Muscle of back (tissue), 13 donors: ENCODE results near the gene RIMBP2. TPM values are rescaled to one million over a fixed set of nuclear protein-coding genes. Genes with fewer than 3 reads are reported as not detected.
"Not testable (repeated sequence)": the region's sequence is repeated elsewhere in the genome, so short reads cannot be mapped to it uniquely, and the experiment has no call there.

Experiments
- DNase-seq, 3 donors: peaks; one replicate each; pipeline versions ENCODE4 v3.0.0 to v3.0.0-alpha.2; 2013
- long read RNA-seq, 9 donors: transcript quantifications; one replicate each; lab custom pipeline, GENCODE V29; 2026
- polyA plus RNA-seq, 10 donors: library from polyadenylated mRNA; unstranded; fragments of 120-200 nt; gene quantifications; one replicate each; pipeline ENCODE4 v1.2.1, GENCODE V29; 2013; ENCODE audit not compliant: insufficient read length in 10 of 10

The RIMBP2 gene, protein sequence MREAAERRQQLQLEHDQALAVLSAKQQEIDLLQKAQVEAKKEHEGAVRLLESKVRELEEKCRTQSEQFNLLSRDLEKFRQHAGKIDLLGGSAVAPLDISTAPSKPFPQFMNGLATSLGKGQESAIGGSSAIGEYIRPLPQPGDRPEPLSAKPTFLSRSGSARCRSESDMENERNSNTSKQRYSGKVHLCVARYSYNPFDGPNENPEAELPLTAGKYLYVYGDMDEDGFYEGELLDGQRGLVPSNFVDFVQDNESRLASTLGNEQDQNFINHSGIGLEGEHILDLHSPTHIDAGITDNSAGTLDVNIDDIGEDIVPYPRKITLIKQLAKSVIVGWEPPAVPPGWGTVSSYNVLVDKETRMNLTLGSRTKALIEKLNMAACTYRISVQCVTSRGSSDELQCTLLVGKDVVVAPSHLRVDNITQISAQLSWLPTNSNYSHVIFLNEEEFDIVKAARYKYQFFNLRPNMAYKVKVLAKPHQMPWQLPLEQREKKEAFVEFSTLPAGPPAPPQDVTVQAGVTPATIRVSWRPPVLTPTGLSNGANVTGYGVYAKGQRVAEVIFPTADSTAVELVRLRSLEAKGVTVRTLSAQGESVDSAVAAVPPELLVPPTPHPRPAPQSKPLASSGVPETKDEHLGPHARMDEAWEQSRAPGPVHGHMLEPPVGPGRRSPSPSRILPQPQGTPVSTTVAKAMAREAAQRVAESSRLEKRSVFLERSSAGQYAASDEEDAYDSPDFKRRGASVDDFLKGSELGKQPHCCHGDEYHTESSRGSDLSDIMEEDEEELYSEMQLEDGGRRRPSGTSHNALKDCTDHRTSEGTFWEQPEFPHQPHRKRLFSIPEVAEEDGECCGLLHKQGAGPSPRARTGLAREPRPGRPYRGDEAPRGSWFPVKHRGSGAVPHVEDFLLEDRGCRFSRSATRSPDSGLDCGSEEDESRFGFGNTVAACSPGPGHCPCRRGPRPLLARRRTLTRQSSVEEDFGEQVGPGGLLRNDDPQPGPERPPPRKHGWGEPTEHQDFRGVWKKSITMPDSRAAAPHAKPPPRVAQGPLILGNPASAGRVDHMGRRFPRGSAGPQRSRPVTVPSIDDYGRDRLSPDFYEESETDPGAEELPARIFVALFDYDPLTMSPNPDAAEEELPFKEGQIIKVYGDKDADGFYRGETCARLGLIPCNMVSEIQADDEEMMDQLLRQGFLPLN (N-terminal part only)
- polyA plus RNA-seq = 1 to 10 TPM in 7 of 10 donors, under 1 TPM in 3; 0.62 to 2.1 (median 1.2) TPM
- long read RNA-seq, donor 1 = 0 reads
- long read RNA-seq, donor 2 = 0 reads
- long read RNA-seq, donor 3 = 0 reads
- long read RNA-seq, donor 4 = 0 reads
- long read RNA-seq, donor 5 = 0 reads
- long read RNA-seq, donor 6 = 0 reads
- long read RNA-seq, donor 7 = 0 reads
- long read RNA-seq, donor 8 = 0 reads
- long read RNA-seq, donor 9 = 0 reads

DNA sequence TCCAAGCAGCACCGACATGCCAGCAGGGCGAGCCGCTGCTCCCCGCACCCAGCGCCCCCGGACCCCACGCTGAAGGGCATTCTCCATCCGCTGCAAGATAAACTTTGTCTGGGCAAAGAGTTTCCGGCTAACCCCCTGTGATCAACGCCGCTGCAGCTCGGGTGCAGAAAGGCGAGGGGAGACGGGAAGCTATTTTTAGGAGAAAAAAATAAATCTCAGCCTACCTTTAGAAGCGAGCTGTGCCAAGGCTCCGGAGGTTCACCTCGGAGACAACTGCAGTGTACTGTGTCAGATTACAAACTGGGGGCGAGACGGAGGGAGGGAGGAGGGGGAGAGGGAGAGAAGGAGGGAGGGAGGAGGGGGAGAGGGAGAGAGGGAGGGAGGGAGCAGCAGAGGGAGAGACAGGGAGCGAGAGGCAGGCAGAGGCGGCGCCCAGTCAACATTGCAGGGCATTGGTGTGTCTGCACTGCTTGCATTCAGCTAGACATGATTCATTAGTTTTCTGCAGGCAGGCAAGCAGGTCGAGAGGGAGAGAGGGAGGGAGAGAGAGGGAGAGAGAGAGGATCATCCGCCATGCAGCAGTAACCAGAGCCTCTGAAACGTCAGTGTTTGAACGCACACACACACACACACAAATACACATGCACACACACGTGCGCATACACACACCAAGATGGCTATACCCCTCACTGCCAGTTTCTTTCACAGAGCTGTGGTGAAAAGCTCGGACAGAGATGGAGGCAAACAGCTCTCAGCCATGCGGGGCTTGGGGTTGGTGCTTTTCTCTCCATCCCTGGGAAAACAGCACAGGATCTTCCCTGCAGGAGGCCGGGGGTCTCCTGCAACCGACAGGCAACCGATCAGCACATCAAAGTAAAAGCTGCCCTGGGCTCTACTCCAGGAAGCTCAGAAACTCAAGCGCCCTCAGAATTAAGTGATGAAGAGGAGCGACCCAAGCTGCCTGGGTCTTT is at the start of gene RIMBP2:
Gene RIMBP2 (minus strand): TSS at position 302 of the 971 bp plus-strand sequence. CDS start 237,286 bp downstream, outside the sequence.
- DNase-seq = peak; percentile 28 to 66 (median 38)

DNA sequence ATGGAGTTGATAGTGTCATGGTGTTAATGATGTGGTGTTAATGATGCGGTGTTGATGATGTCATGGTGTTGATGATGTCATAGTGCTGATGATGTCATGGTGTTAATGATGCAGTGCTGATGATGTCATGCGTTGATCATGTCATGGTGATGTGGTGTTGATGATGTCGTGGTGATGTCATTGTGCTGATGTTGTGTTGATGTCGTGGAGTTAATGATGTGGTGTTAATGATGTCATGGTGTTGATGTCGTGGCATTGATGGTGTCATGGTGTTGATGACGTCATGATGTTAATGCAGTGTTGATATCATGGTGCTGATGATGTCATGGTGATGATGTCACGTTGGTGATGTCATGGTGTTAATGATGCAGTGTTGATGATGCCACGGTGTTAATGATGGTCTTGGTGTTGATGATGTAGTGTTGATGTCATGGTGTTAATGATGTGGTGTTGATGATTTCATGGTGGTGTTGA is 49.1 kb upstream of the RIMBP2 start:
- DNase-seq = peak in 1 of 3 donors; percentile 36

DNA sequence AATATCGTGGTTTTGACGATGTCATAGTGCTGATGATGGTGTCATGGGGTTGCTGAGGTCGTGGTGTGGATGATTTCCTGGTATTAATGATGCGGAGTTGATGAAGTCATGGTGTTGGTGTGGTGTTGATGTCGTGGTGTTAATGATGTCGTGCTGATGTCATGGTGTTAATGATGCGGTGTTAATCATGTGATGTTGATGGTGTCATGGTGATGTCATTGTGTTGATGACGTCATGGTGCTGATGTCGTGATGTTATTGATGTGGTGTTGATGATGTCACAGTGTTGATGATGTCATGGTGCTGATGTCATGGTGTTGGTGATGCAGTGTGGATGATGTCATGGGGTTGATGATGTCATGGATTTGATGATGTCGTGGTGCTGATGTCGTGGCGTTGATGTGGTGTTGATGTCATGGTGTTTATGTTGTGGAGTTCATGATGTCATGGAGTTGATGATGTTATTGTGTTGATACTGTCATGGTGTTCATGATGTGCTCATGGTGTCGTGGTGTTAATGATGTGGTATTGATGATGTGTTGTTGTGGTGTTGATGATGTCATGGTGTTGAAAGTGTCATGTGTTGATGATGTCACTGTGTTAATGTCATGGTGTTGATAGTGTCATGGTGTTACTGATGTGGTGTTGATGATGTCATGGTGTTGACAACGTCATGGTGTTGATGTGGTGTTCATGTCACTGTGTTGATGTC is 48.5 kb upstream of the RIMBP2 start:
- peak in 1 of 3 donors; percentile 32 for DNase-seq

DNA sequence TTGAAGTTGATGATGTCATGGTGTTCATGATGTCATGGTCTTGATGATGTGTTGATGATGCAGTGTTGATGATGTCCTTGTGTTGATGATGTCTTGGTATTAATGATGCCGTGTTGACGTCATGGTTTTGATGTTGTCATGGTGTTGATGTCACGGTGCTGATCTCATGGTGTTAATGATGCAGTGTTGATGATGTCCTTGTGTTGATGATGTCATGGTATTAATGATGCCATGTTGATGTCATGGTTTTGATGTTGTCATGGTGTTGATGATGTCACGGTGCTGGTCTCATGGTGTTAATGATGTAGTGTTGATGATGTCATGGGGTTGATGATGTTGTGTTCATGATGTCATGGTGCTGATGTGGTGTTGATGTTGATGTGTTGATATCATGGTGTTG is 48.0 kb upstream of the RIMBP2 start:
- DNase-seq = peak in 1 of 3 donors; percentile 24

DNA sequence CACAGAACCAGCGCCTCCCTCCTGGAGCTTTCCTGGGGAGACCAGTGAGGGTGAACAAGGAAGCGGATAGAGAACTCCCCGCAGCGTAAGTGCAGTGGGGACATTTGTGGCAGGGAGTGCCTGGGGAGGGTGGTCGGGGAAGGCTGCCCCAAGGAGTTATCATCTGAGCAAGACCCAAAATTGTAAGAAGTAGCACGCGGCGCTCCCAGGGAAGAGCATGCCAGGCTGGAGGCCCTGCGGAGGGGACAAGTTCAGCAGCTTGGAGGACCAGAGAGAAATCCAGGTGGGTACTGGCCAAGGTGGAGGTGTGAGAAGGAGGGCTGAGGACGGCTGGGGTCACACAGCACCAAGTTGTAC is 46.2 kb upstream of the RIMBP2 start:
- no peak for DNase-seq

DNA sequence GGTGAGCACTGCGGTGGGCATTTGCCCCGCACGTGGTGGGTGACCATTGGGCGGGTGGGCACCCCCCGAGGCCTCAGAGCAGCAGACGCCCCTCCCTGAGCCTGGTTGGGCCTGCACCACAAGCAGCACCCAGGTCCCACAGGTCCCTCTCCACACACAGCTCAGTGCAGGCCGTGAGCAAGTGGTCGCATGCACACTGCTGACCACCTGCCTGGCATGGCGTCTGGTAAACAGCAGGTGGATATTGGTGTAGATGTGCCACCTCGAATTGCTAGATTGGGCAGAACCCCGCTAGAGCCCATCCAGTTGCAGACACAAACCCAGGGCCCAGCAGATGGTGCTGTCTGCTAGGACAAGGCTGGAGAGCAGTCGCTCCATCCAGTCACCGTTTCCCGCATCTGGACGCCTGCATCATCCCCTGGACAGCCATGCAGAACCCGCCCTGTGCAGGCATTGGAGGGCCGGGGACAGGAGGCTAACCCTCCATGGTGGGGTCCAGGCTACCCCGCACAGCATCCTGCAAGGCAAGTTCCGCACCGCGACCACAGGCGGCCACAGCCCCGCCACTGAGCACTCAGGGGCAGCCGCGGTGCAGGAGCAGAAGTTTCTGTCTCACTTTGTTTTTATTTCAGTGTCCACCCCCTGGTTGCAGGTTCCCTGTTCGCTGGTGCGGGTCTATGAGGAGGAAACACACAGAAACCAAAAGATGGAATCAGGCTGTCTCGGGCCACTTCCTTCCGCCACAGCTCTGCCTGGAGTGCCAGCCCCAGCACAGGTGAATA is 45.6 kb upstream of the RIMBP2 start:
- DNase-seq = peak in 1 of 3 donors; percentile 56

DNA sequence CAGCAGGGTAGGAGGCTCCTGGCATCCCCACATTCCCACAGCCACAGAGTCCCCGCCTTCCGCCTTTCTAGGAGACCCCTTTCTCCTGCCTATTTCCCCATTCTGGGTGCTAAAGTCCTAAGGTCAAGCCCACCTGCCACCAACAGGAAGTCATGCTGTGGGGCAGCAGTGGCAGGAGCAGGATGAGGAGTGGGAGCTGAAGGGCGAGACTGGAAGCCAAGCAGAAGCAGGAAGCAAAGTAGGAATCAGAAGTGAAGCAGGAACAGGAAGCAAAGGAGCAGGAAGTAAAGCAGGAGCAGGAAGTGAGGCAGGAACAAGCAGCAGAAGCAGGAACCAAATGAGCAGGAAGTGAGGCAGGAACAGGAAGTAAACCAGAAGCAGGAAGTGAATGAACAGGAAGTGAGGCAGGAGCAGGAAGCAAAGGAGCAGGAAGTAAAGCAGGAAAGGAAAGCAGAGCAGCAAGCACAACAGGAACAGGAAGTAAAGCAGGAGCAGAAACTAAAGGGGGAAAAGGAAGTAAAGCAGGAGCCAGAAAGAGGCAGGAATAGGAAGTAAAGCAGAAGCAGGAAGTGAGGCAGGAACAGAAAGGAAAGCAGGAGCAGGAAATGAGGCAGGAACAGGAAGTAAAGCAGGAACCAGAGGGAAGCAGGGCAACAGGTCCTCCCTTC is 38.3 kb upstream of the RIMBP2 start:
- no peak for DNase-seq

DNA sequence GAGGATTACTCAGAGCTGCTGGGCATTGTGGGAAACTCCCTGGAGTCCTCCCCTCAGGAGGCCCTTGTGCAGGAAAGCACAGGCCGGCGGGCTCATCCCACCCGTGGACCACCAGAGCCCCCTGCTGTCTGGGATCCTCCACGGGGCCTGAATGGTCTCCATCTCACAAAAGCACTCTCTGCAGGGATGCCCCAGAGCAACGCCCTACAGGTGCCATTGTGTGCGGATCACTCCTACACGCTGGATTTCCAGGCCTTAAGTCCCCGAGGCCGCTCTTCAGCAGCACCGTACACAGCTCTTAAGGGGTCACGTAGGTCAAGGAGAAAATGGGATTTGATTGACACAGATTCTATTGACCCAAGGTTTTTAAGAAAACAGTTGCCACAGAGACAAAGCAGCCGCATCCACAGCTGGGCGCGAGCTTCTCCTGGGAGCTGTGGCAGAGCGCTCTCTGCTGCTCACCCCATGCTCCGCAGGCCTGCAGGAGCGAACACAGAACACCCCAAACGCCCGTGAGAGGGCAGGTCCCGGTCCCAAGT is 36.7 kb upstream of the RIMBP2 start:
- DNase-seq = no peak

DNA sequence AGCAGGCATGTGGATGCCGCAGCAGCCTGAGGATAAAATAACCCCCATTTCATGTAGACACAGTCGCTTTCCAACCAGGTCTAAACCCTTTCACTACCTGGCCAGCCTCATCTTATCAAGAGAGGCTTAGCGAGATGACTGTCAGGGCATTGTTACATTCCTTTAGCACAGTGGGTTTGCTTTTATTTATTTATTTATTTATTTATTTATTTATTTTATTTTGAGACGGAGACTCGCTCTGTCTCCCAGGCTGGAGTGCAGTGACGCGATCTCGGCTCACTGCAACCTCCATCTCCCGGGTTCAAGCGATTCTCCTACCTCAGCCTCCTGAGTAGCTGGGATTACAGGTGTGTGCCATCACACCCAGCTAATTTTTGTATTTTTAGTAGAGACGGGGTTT is 35.9 kb upstream of the RIMBP2 start:
- not testable (repeated sequence) for DNase-seq

DNA sequence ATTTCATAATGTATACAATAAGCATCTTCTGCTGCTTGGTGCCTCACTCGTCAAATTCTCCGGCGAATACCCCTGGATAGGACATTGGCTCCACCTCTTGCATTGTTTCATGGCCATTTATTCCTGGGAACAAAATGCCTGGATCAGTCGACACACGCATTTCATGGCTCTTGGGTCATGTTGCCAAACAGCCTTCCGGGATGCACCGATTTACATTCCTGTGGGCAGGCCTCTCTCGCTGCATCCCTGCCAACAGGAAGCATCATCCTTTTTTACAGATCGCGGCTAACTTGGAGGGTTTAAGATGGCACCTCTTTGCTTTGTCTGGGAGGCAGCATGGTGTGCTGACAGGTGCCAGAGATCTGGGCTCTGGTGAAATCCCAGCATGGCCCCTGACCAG is 32.7 kb upstream of the RIMBP2 start:
- DNase-seq = no peak

DNA sequence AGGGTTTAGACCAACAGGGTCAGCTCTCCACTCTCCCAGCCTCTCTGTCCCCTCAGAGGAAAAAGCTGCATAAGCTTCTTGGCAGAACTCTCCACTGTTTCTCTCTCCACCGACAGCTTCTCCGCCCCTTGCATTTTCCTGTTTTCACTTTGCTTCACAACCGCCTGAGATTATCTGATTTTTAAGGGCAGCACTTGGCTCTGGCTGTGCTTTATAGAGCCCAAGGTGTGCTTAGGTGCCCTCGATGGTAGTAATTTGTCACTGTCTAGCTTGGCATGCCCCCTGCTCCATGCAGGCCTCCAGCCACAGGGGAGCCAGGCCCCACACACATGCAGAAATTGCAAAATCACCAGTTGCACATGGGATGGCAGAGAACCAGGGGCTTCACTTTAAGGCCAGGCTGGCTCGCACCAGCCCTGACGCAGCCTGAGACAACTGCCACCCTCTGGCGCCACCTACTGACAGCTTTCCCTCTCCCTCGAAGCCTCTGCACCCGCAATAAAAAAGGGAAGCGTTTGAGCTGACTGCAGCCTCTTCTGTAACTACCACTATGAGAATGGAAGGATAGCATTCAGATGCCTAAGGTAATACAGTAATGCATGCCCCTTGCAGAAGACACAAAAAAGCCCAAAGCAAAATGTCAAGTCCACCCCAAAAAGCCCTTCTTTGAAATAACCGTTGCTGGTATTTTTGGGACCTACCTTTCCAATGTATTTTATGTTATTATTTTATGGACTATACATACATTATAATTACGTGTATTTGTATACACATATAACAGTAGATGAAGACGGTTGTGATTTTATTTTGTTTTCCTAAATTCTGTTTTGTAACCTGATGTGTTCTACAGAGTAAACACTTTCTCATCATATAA is 32.0 kb upstream of the RIMBP2 start:
- DNase-seq = peak; percentile 47 to 89 (median 81)

DNA sequence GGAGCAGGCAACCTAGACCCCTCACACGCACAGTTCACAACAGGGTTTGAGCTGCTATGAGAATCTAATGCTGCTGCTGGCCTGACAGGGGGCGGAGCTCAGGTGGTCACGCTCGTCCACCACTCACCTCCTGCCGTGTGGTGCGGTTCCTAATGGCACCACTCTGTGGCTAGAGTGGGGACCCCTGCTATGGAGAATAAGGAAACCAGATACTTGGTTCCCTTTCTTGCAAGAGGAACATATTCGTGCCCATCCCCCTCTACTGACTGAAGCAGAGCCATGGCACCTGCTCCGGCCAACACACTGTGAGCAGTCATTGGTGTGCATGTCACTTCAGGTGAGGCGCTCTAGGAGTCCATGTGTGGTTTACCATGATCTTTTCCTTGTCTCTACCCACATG is 30.4 kb upstream of the RIMBP2 start:
- no peak for DNase-seq

DNA sequence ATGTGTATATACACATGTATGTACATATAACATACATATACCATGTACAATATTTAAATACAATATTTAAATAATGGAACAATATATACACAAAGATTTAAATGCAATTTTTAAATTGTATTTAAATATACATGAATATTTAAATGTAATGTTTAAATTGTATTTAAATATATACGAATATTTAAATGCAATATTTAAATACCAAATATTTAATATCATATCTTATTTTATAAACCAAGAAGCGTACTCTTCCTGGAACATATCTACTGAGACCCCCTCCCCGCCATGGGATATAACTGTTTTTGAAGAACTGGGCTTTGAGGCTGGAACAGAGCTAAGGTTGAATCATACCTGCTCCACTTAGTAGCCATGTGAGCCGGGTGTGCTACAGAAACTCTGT is 29.8 kb upstream of the RIMBP2 start:
- no peak for DNase-seq

DNA sequence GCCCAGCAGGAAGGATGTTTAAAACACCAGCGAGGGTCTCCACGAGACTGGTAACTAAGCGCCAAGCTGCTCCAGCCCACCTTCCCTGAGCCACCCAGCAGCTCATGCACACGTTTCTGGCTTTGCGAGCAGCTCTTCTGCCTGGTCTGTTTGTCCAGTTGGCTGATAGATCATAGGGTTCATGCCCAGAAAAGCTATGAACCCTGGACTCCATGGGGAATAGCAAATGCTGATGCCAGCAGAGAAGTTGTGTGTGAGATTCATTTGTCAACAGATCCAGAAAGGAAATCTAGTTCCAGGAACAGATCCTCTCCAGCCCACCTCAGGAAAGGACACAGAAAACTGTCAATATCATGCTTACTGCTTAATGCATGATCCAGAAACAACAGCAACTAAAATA is 28.2 kb upstream of the RIMBP2 start:
- no peak for DNase-seq

DNA sequence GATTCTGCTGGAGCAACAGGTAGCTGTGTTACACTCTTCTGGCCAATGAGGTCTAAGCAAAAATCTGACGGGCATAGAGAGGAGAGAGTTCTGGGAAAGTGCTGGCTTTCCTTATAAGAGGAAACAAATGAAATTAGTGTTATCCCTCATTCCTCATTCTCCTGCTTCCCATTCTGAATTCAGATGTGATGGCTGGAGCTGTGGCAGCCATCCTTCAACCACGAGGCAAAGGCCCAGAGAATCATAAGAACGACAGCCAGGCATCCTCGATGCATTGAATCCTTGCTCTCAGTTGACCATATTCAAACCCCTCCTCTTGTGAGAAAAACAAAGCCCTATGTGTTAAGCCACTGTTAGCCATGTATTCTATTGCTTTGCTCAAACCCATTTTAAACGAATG is 27.5 kb upstream of the RIMBP2 start:
- no peak for DNase-seq

DNA sequence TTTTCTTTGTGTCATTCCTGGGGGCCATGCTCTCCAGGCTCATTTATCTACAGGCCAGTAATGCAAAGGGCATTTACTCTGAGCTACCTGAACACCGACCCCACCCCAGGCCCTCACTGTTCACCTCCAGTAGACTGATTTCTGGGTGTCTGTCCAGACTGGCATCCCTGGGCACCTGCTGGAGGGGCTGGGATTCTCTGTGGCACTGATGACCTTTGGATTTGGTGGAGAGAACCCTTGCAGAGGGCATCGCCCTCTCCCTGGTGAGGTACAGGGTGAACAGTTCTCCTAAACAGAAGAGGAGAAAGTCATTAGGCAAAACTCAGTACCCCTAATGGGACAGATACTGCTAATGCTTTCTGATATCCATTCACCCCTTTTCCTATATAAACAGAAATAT is 27.1 kb upstream of the RIMBP2 start:
- no peak for DNase-seq

DNA sequence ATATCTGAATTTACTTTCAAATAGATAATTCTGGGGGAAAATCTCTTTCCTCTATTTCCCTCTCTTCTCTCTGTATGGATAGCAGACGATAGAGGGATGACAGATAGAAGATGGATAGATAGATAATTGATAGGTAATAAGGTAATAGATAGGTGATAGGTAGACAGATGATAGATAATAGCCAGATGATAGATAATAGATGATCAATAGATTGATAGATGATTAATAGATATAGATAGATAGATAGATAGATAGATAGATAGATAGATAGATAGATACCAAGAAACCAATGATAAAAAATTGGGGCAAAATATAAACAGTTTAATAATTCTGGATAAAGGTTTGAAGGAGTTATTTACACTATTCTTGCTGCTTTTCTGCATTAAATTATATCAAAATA is 26.6 kb upstream of the RIMBP2 start:
- DNase-seq = no peak
